Measurements from ENCODE around the gene MINDY3. TPM values are rescaled to one million over a fixed set of nuclear protein-coding genes. Genes with fewer than 3 reads are reported as not detected.
"Not testable (repeated sequence)": the region's sequence is repeated elsewhere in the genome, so short reads cannot be mapped to it uniquely, and the experiment has no call there.

MINDY3 gene
- total RNA-seq, 1 experiment from 2014 or later: 14.9 TPM

- H3K4ac ChIP-seq (ENCODE audit: low read depth, low read length): no peak overlapping the region
- Mint-ChIP-seq H3K27me3 (ENCODE audit: low read depth) (peaks cover 5% of the 10 kb centered on the region), H3K4me3 (no peak overlapping the region), H3K4me1 (no peaks in the 10 kb centered on the region), H3K9me3 (peaks cover 18 to 27% of the 10 kb centered on the region in 2 experiments), H3K36me3 (ENCODE audit: insufficient read depth in 1 of 3, low read depth in 3 of 3) (peaks cover 23 to 30% (median 26%) of the 10 kb centered on the region in 3 experiments), H3K27ac (no peak overlapping the region)
- H2BK12ac ChIP-seq (ENCODE audit: insufficient read length, low read depth, low read length): no peak overlapping the region
- H3K23ac ChIP-seq (ENCODE audit: insufficient read length, low read depth, low read length): no peak overlapping the region
- H4K5ac ChIP-seq (ENCODE audit: insufficient read length, low read depth, low read length): no peak overlapping the region
- H3K4me1 ChIP-seq (ENCODE audit: insufficient read depth, low read length): no peaks in the 10 kb centered on the region
- H3T11ph ChIP-seq (ENCODE audit: low read length): no peak overlapping the region
- no peak overlapping the region for H2AFZ ChIP-seq (ENCODE audit: low read length)
- H3K79me1 ChIP-seq (ENCODE audit: insufficient read depth, low read depth, low read length, poor library complexity, severe bottlenecking): peaks cover 2% of the 10 kb centered on the region
- H2BK15ac ChIP-seq (ENCODE audit: low read depth, low read length): no peak overlapping the region
- no peak overlapping the region for H2AK5ac ChIP-seq (ENCODE audit: insufficient read length, low read length)
- no peak overlapping the region for H2BK5ac ChIP-seq (ENCODE audit: insufficient read length, low read length)
- no peak overlapping the region for H3K14ac ChIP-seq (ENCODE audit: insufficient read depth, low read length)
- no peaks in the 10 kb centered on the region for H3K23me2 ChIP-seq (ENCODE audit: insufficient read length, low read depth, low read length, poor library complexity, severe bottlenecking)
- H3K9ac ChIP-seq (ENCODE audit: extremely low read depth, insufficient read length, low read length): no peak overlapping the region
- H4K91ac ChIP-seq (ENCODE audit: insufficient read length, low read depth, low read length): no peak overlapping the region
- no peak overlapping the region for H3K18ac ChIP-seq (ENCODE audit: insufficient read length, low read depth, low read length)
- H3K9me3 ChIP-seq (ENCODE audit: control insufficient read depth, low read depth, low read length): no peaks in the 10 kb centered on the region
- H4K8ac ChIP-seq (replicated peaks; ENCODE audit: insufficient read length, low read depth, low read length): no peak overlapping the region
- no peak overlapping the region for H3K4me2 ChIP-seq (ENCODE audit: insufficient read depth, insufficient read length, low read length)
- H3K56ac ChIP-seq (ENCODE audit: insufficient read length, low read depth, low read length): no peak overlapping the region
- no CpG with 5 or more reads among the region's 2 CpGs for WGBS (ENCODE audit: extremely low coverage, insufficient read length, low lambda C conversion rate)
- no peak for TF ChIP-seq CTCF (conservative IDR thresholded peaks at IDR 0.05)
- no peaks in the 10 kb centered on the region for H4K20me1 ChIP-seq (ENCODE audit: control insufficient read depth, insufficient read depth, insufficient read length)
- H2BK20ac ChIP-seq (ENCODE audit: low read depth, low read length, poor library complexity, severe bottlenecking): no peak overlapping the region
- DNase-seq: no peak
- no peak overlapping the region for H2BK120ac ChIP-seq (ENCODE audit: low read depth, low read length, poor library complexity, severe bottlenecking)
- H3K79me2 ChIP-seq (ENCODE audit: insufficient read depth, low read length): no peaks in the 10 kb centered on the region; the same call in 1 of the 2 replicates
- H3K27ac ChIP-seq (ENCODE audit: insufficient read length, low read depth, low read length): no peak overlapping the region
- H3K27me3 ChIP-seq (ENCODE audit: insufficient read depth, low read length): no peaks in the 10 kb centered on the region
These were observed 8.2 kb downstream of the MINDY3 start for GRCh38 chr10:15852111-15852557.

GRCh38 chr10:15850337-15850978 is 9.8 kb downstream of the MINDY3 start:
- not testable (repeated sequence) for H3K9me3 ChIP-seq (ENCODE audit: control insufficient read depth, low read depth, low read length); H3K27ac Mint-ChIP-seq; H2BK5ac ChIP-seq (ENCODE audit: insufficient read length, low read length); H3K23me2 ChIP-seq (ENCODE audit: insufficient read length, low read depth, low read length, poor library complexity, severe bottlenecking); H4K5ac ChIP-seq (ENCODE audit: insufficient read length, low read depth, low read length); H3K4me3 Mint-ChIP-seq; H3K23ac ChIP-seq (ENCODE audit: insufficient read length, low read depth, low read length); H4K8ac ChIP-seq (replicated peaks; ENCODE audit: insufficient read length, low read depth, low read length); H3K4me1 Mint-ChIP-seq; H3K9ac ChIP-seq (ENCODE audit: extremely low read depth, insufficient read length, low read length); H3K27me3 ChIP-seq (ENCODE audit: insufficient read depth, low read length); H3K4me1 ChIP-seq (ENCODE audit: insufficient read depth, low read length); H3K79me1 ChIP-seq (ENCODE audit: insufficient read depth, low read depth, low read length, poor library complexity, severe bottlenecking); H4K91ac ChIP-seq (ENCODE audit: insufficient read length, low read depth, low read length); H2BK20ac ChIP-seq (ENCODE audit: low read depth, low read length, poor library complexity, severe bottlenecking); H2BK120ac ChIP-seq (ENCODE audit: low read depth, low read length, poor library complexity, severe bottlenecking); H3K56ac ChIP-seq (ENCODE audit: insufficient read length, low read depth, low read length); H2AFZ ChIP-seq (ENCODE audit: low read length); H2BK12ac ChIP-seq (ENCODE audit: insufficient read length, low read depth, low read length); H3K79me2 ChIP-seq (ENCODE audit: insufficient read depth, low read length); H3K14ac ChIP-seq (ENCODE audit: insufficient read depth, low read length); H3K4me2 ChIP-seq (ENCODE audit: insufficient read depth, insufficient read length, low read length); H3T11ph ChIP-seq (ENCODE audit: low read length); H3K27ac ChIP-seq (ENCODE audit: insufficient read length, low read depth, low read length); H2BK15ac ChIP-seq (ENCODE audit: low read depth, low read length); DNase-seq; H2AK5ac ChIP-seq (ENCODE audit: insufficient read length, low read length); H3K4ac ChIP-seq (ENCODE audit: low read depth, low read length); H3K27me3 Mint-ChIP-seq (ENCODE audit: low read depth); H3K18ac ChIP-seq (ENCODE audit: insufficient read length, low read depth, low read length); H4K20me1 ChIP-seq (ENCODE audit: control insufficient read depth, insufficient read depth, insufficient read length)
- peaks cover 23 to 30% (median 26%) of the 10 kb centered on the region in 3 experiments for H3K36me3 Mint-ChIP-seq (ENCODE audit: insufficient read depth in 1 of 3, low read depth in 3 of 3)
- H3K9me3 Mint-ChIP-seq: peaks cover 18 to 27% of the 10 kb centered on the region in 2 experiments
- WGBS (ENCODE audit: extremely low coverage, insufficient read length, low lambda C conversion rate): no CpG with 5 or more reads among the region's 9 CpGs
